ENCODE measurements around the gene TRIM38.
"Not testable (repeated sequence)": the region's sequence is repeated elsewhere in the genome, so short reads cannot be mapped to it uniquely, and the experiment has no call there.

Gene TRIM38

DNA sequence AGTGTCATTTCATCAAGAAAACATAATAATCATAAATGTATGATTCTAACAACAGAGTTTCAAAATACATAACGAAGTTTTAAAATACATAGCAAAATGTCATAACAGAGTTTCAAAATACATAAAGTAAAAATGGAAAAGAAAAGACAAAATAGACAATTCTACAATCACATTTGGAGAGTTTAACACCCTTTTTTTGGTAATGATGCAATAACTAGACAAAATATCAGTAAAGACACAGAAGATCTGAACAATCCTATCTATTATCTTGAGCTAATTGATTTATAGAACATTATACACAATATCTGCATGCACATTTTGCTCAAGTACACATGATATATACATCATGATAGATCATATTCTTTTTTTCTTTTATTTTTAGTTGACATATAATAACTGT is 18.7 kb upstream of the TRIM38 start:
- no peak for DNase-seq (ENCODE audit: low spot score)

GRCh38 chr6:25944688-25945574 is 17.7 kb upstream of the TRIM38 start:
- no peak for DNase-seq (ENCODE audit: low spot score)

DNA sequence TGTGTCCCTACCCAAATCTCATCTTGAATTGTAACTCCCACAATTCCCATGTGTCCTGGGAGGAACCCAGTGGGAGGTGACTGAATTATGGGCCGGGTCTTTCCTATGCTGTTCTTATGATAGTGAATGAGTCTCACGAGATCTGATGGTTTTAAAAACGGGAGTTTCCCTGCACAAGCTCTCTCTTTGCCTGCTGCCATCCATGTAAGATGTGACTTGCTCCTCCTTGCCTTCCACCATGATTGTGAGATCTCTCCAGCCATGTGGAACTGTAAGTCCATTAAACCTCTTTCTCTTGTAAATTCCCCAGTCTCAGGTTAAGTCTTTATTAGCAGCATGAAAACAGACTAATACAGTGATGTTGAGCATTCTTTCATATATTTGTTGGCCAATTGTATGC is 16.9 kb upstream of the TRIM38 start:
- not testable (repeated sequence) for DNase-seq (ENCODE audit: low spot score)

DNA sequence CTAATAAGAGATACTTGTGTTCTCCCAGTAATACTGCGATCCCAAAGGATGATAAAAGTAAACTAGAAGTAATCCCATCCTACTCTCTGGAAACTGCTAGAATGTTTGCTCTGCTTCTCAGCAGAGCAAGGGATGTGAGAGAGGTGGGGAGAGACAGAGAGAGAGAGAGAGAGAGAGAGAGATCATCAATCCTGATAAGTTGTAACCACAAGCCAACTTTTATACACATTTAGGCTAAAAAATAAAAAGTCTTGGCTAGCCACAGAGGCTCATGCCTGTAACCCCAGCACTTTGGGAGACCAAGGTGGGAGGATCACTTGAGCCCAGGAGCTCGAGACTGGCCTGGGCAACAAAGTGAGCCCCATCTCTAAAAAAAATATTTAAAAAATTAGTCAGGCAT is 16.0 kb upstream of the TRIM38 start:
- no peak for DNase-seq (ENCODE audit: low spot score)

DNA sequence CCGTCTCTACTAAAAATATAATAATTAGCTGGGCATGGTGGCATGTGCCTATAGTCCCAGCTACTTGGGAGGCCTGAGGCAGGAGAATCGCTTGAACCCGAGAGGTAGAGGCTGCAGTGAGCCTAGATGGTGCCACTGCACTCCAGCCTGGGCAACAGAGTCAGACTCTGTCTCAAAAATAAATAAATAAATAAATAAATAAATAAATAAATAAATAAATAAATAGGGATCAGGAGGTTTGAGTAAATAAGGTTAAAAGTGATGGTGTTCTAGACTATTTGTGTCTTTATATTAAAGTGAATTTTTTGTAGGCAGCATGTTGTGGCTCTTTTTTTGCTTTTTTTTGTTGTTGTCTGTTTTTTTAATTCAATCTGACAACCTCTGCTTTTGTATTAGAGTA is 15.1 kb upstream of the TRIM38 start:
- not testable (repeated sequence) for DNase-seq (ENCODE audit: low spot score)

DNA sequence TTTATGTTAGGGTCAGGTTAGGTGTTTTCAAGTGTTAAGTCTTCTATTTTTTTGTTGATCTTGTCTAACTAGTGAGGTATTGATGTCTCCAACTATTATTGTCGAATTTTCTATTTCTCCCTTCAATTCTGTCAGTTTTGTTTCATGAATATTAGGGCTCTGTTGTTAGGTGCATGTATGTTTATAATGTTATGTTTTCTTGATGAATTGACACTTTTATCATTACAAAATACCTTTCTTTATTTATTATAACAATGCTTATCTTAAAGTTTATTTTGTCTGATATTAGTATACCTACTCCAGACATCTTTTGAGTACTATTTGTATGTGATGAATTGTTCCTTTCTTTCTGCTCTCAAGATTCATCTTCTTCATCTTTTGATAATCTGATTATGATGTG is 12.9 kb upstream of the TRIM38 start:
- DNase-seq (ENCODE audit: low spot score) = no peak

DNA sequence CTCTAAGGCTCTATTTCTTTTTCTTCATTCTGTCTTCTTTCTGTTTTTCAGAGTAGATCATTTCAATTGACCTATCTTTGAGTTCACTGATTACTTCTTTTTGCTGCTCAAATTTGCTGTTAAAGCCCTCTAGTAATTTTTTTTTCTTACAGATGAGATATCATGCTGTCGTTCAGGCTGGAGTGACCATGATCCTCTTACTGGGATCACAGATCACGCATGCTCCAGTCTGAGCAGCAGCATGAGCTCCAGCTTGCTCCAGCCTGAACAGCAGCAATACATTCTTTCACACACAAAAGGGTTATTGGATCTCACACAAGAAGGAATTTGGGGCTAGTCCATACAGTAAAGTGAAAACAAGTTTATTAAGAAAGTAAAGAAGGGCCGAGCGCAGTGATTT is 12.3 kb upstream of the TRIM38 start:
- no peak for DNase-seq (ENCODE audit: low spot score)

- DNase-seq (ENCODE audit: low spot score) = no peak
These were observed 11.1 kb upstream of the TRIM38 start for GRCh38 chr6:25951296-25952032.

DNA sequence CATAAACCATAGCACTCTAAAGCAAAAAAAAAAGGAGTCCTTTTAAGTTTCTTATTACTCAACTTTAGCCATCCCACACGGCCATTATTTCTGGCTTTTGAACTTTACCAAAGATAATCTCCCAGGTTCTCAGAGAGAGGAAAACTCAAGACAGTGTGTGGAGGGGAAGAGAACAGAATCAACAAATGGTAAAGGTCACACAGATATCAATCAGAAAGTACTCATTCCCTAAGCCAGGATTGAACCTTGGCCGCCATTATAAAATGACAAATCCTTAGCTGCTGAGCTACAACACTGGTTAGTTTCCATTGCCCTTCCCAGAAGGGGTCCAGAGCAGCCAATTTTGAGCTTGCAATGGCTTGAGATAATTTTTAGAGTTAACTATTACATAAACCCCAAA is 10.1 kb upstream of the TRIM38 start:
- DNase-seq (ENCODE audit: low spot score) = no peak

- DNase-seq (ENCODE audit: low spot score) = no peak
These were observed 8.9 kb upstream of the TRIM38 start for GRCh38 chr6:25953733-25954132.

GRCh38 chr6:25954756-25955155 is 7.8 kb upstream of the TRIM38 start:
- no peak for DNase-seq (ENCODE audit: low spot score)

DNA sequence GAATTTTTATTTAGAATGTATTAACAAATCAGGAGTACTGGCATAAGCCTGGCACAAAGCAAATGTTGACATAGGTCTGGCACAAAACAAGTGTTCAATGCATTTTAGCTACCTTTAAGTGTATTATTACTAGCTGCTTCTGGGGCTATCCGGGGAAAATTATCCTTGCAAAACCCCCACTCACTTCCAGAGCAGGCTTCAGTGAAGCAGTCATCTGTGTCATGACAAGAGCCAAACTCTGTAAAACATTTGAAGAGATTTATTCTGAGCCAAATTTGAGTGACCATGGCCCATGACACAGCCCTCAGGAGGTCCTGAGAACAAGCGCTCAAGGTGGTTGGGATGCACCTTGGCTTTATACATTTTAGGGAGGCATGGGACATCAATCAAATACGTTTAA is 6.4 kb upstream of the TRIM38 start:
- no peak for DNase-seq (ENCODE audit: low spot score)

- DNase-seq (ENCODE audit: low spot score) = no peak
These were observed 3.9 kb upstream of the TRIM38 start for GRCh38 chr6:25958700-25959162.

DNA sequence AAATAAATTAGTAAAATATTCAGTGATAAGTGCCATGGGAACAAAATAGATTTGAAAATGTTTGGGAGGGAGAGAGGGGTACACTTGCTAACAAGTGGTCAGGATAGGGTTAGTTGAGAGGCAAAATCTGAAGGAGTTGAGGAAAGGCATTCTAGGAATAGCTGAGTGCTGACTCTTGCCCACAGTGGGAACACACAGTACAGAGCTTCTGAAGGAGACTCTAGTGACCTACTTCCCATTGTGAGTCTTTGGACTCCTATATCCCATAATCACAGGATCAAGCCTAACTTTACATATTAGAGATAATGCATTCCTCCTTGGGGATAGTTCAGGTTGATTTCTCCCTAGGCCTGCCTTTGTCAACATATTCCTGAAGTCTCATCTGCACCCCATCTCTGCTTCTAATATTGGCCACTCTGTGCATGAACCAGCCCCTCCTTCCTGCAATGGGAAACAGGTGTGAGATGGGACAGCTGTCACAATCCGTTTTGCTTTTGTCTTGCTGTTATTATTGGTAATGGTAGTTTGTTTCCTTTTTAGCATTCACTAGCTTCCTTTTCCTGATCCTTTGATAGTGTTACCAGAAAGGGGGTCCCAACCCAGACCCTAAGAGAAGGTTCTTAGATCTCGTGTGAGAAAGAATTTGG is 2.6 kb upstream of the TRIM38 start:
- DNase-seq (ENCODE audit: low spot score) = no peak

DNA sequence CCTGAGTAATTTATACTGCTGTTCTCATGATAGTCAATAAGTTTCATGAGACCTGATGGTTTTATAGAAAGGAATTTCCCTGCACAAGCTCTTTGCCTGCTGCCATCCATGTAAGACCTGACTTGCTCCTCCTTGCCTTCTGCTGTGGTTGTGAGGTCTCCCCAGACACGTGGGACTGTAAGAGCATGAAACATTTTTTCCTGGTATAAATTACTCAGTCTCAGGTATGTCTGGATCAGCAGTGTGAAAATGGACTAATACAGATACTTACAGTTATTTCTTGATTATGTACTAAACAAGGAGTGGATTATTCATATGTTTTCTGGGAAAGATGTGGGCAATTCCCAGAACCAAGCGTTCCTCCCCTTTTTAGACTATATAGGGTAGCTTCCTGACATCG is 1.9 kb upstream of the TRIM38 start:
- DNase-seq (ENCODE audit: low spot score) = no peak

GRCh38 chr6:25961619-25962148 is 918 bp upstream of the TRIM38 start:
- no peak for DNase-seq (ENCODE audit: low spot score)

DNA sequence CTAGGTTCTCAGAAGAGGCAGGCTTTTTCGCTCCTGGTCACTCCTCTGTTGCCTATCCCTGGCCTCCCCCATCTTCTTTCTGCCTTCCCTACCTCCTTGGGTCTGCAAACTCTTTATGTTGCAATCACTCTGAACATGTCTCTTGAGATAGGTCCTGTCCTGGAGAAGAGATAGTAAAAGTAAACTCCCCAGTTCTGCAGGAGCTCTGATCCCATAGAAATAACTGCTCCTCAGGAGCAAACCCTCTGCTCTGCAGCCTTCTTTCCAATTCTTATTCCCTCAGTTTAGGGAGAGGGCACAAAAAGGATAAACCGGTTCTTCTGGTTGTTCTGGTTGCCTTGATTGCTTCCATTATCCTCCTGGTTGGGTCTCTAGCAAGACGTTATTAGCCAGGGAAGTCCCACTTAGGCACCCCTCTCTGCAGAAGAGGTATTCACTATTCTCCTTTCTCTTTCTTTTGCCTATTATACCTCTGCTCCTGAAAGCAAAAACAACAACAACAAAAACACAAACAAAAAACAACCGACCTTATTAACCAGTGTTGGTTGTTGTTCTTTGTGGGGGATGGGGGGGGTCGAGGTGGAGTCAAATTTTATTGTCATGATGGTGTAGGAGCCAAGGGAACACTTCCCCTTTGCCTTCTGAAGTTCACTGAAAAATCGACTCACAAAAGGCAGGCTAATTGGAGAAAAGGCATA is 973 bp downstream of the TRIM38 start:
- DNase-seq (ENCODE audit: low spot score) = peak; percentile 13

GRCh38 chr6:25965058-25965457 is 2.5 kb downstream of the TRIM38 start:
- DNase-seq (ENCODE audit: low spot score) = no peak

DNA sequence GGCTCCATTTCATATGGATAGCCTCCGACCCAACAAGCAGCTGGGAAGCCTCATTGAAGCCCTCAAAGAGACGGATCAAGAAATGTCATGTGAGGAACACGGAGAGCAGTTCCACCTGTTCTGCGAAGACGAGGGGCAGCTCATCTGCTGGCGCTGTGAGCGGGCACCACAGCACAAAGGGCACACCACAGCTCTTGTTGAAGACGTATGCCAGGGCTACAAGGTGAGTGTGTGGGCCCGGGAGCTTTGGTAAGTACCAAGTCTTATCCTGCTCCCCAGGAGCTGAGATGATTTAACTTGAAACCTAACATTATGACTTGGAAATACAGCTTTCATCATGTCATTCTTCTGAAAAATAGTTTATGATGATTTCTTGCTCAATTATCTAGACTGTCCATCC is 4.1 kb downstream of the TRIM38 start:
- DNase-seq (ENCODE audit: low spot score) = no peak

GRCh38 chr6:25968769-25969168 is 6.2 kb downstream of the TRIM38 start:
- DNase-seq (ENCODE audit: low spot score) = no peak

DNA sequence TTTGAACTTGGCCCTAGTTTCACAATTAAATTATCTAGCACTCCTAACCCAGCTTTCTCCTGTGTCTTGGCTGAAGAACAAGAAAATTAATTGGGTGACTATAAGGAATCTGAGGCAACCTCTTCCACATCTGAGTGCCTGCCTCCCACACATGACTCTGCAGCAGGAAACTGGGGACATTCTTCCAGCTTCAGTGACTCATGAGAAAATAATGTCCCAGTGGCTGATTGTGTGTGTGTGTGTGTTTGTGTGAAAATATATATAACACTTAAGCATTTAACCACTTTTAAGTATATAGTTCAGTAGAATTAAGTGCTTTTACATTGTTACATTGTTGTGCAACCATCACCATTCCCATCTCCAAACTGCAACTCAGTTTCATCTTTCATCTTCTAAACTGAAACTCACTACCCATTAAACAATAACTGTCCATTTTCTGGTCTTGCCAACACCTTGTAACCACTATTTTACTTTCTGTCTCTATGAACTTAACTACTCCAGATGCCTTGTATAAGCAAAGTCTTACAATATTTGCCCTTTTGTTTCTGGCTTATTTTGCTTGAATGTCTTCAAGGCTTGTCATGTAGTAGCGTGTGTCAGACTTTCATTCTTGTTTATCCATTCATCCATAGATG is 8.7 kb downstream of the TRIM38 start:
- DNase-seq (ENCODE audit: low spot score) = peak; percentile 94

All from kidney capillary endothelial cell (primary cell).